NB4 (cell line): ENCODE data around the gene ADSS1.

Source experiments
- MYC ChIP-seq: IDR thresholded peaks from 2 replicates; pipeline ENCODE4 v1.6.1; 2011; ENCODE audit warnings: low read depth, low read length
- POLR2A ChIP-seq: IDR thresholded peaks from 2 replicates; pipeline ENCODE4 v1.6.1; 2011; ENCODE audit warnings: mild to moderate bottlenecking; ENCODE audit not compliant: insufficient read length; ENCODE audit errors: extremely low read depth

GRCh38 chr14:104707608-104708595 lies 16.1 kb upstream of the ADSS1 start:
- TF ChIP-seq MYC (no peak), POLR2A (no peak)
